Measurements from ENCODE around the gene CCDC39. TPM values are rescaled to one million over a fixed set of nuclear protein-coding genes. Genes with fewer than 3 reads are reported as not detected.

The CCDC39 gene
- polyA plus RNA-seq, 3 donors: not detected

DNA sequence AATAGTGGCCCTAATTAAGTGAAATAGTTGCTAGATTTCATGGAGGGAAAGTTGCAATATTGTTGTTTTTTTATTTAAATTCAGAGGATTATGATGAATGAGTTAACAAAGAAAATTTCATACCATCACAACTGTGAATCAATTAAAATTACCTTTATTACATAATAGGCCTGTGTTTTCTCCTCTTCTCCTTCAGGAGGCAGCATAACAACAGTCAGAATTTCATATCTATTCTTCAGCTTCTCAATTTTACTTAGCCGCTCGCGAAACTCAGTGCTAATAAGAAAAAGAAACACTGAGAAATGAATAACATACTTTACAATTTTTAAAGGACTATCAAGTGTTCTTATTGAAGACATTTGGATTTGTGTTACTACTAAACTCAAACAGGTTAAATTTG is 48.0 kb downstream of the CCDC39 start:
- no peak overlapping the region for H3K4me3 ChIP-seq (replicated peaks in 1 of 3; ENCODE audit: low read depth in 2 of 3, low read length in 3 of 3)
- no peak overlapping the region for H2AFZ ChIP-seq (ENCODE audit: insufficient read depth, low read depth, low read length, poor library complexity, severe bottlenecking)
- no peaks in the 10 kb centered on the region for H3K4me1 ChIP-seq (ENCODE audit: control insufficient read depth in 1 of 2, insufficient read depth in 2 of 2, low read length in 2 of 2)
- H3K4me2 ChIP-seq (replicated peaks; ENCODE audit: extremely low read depth, low read length, poor library complexity, severe bottlenecking): no peak overlapping the region
- H3K79me2 ChIP-seq (ENCODE audit: insufficient read depth, low read length): no peaks in the 10 kb centered on the region
- H3K27ac ChIP-seq (ENCODE audit: low read depth in 1 of 2, low read length in 2 of 2): no peak overlapping the region
- no peaks in the 10 kb centered on the region for H4K20me1 ChIP-seq (ENCODE audit: insufficient read depth, low read length)
- peaks cover 0 to 5% of the 10 kb centered on the region in 2 donors for H3K36me3 ChIP-seq (replicated peaks in 1 of 2; ENCODE audit: control insufficient read depth in 1 of 2, insufficient read depth in 2 of 2, low read length in 2 of 2)
- Mint-ChIP-seq H3K9me3 (peaks cover 0 to 3% (median 0%) of the 10 kb centered on the region in 7 donors), H3K4me1 (no peaks in the 10 kb centered on the region), H3K27me3 (ENCODE audit: low read depth in 3 of 3) (peaks cover 0 to 4% (median 1%) of the 10 kb centered on the region in 3 donors), H3K36me3 (peaks cover 6% of the 10 kb centered on the region in 2 donors), H3K27ac (no peak overlapping the region), H3K4me3 (no peak overlapping the region)
- intact Hi-C loops (cut with micrococcal nuclease): no loop called here
- no CpG with 5 or more reads among the region's 3 CpGs for WGBS (ENCODE audit: insufficient coverage)
- no peak overlapping the region for H3K9ac ChIP-seq (ENCODE audit: insufficient read depth, low read length, poor library complexity, severe bottlenecking)
- no peak for TF ChIP-seq CTCF (IDR thresholded peaks at IDR 0.05)
- no peak for DNase-seq
- peaks cover 2% of the 10 kb centered on the region in 2 donors for H3K27me3 ChIP-seq (ENCODE audit: control insufficient read depth in 2 of 2, insufficient read depth in 2 of 2, low read length in 2 of 2)
- H3K9me3 ChIP-seq (replicated peaks in 1 of 2; ENCODE audit: control insufficient read depth in 1 of 2, insufficient read depth in 1 of 2, low read length in 2 of 2): no peaks in the 10 kb centered on the region

DNA sequence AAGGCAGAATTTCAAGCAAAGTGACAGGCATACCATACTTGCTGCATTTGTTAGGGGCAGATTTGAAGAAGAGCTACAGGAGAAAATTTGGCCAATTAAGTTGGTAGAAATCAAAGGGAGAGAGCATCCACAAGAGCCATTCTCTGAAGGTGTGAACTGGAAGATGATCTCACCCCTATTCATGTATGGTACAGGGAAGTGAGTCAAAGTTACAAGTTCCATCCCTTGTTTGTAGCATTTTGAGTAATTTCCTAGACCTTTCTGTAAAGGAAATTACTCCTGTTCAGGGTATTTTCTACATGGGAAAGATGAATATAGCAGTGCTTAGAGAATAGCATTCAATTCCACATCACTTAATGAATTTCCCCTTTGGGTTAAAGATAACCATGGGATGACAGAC is 48.9 kb downstream of the CCDC39 start:
- Histone ChIP-seq H4K20me1 (ENCODE audit: insufficient read depth, low read length) (no peaks in the 10 kb centered on the region), H3K27me3 (ENCODE audit: control insufficient read depth in 2 of 2, insufficient read depth in 2 of 2, low read length in 2 of 2) (peaks cover 2% of the 10 kb centered on the region in 2 donors), H2AFZ (ENCODE audit: insufficient read depth, low read depth, low read length, poor library complexity, severe bottlenecking) (no peak overlapping the region), H3K27ac (ENCODE audit: low read depth in 1 of 2, low read length in 2 of 2) (no peak overlapping the region), H3K4me2 (replicated peaks; ENCODE audit: extremely low read depth, low read length, poor library complexity, severe bottlenecking) (no peak overlapping the region), H3K4me1 (ENCODE audit: control insufficient read depth in 1 of 2, insufficient read depth in 2 of 2, low read length in 2 of 2) (no peaks in the 10 kb centered on the region), H3K9me3 (replicated peaks in 1 of 2; ENCODE audit: control insufficient read depth in 1 of 2, insufficient read depth in 1 of 2, low read length in 2 of 2) (no peaks in the 10 kb centered on the region), H3K36me3 (replicated peaks in 1 of 2; ENCODE audit: control insufficient read depth in 1 of 2, insufficient read depth in 2 of 2, low read length in 2 of 2) (peaks cover 0 to 12% of the 10 kb centered on the region in 2 donors), H3K9ac (ENCODE audit: insufficient read depth, low read length, poor library complexity, severe bottlenecking) (no peak overlapping the region), H3K79me2 (ENCODE audit: insufficient read depth, low read length) (no peaks in the 10 kb centered on the region), H3K4me3 (replicated peaks in 1 of 3; ENCODE audit: low read depth in 2 of 3, low read length in 3 of 3) (no peak overlapping the region)
- DNase-seq: no peak
- Mint-ChIP-seq H3K27ac (no peak overlapping the region), H3K4me1 (no peaks in the 10 kb centered on the region), H3K9me3 (peaks cover 0 to 6% (median 0%) of the 10 kb centered on the region in 7 donors), H3K36me3 (peaks cover 9 to 16% of the 10 kb centered on the region in 2 donors), H3K4me3 (no peak overlapping the region), H3K27me3 (ENCODE audit: low read depth in 3 of 3) (peaks cover 0 to 4% (median 1%) of the 10 kb centered on the region in 3 donors)
- TF ChIP-seq CTCF (IDR thresholded peaks at IDR 0.05): no peak
- intact Hi-C loops (cut with micrococcal nuclease): no loop called here

All from CD14-positive monocyte (primary cell).